ENCODE measurements around the gene PRTFDC1. TPM values are rescaled to one million over a fixed set of nuclear protein-coding genes. Genes with fewer than 3 reads are reported as not detected.

The PRTFDC1 gene
- total RNA-seq, 2 donors from 2014 or later, result 14.5 to 18.3 TPM

DNA sequence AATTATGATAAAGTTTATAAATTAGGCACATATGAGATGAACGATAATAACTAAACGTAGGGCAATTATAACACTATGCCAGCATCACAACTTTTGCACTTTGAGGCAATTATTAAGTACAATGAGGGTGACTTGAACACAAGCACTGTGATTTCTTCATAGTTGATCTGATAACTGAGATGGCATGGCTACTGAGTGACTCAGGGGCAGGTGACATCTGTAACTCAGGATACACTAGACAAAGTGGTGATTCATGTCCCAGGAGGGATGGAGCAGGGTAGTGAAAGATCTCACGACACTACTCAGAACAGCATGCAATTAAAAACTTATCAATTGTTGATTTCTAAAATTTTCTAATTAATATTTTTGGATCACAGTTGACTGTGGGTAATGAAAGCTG lies 130.4 kb downstream of the PRTFDC1 start:
- no peak overlapping the region for H3K27ac ChIP-seq (ENCODE audit: low read depth, low read length)
- Mint-ChIP-seq H3K36me3 (ENCODE audit: low read depth) (no peaks in the 10 kb centered on the region), H3K9me3 (no peaks in the 10 kb centered on the region), H3K27me3 (ENCODE audit: insufficient read depth) (no peaks in the 10 kb centered on the region), H3K4me1 (no peaks in the 10 kb centered on the region), H3K27ac (no peak overlapping the region), H3K4me3 (no peak overlapping the region)
- H3K36me3 ChIP-seq (ENCODE audit: control insufficient read depth, insufficient read depth, low read length), result no peaks in the 10 kb centered on the region
- no peaks in the 10 kb centered on the region for H3K4me1 ChIP-seq (ENCODE audit: control insufficient read depth, insufficient read depth, low read length)
- H3K9ac ChIP-seq (ENCODE audit: extremely low read depth, low read length, poor library complexity, severe bottlenecking), result no peak overlapping the region
- DNase-seq, result no peak
- TF ChIP-seq, protein P1, sequence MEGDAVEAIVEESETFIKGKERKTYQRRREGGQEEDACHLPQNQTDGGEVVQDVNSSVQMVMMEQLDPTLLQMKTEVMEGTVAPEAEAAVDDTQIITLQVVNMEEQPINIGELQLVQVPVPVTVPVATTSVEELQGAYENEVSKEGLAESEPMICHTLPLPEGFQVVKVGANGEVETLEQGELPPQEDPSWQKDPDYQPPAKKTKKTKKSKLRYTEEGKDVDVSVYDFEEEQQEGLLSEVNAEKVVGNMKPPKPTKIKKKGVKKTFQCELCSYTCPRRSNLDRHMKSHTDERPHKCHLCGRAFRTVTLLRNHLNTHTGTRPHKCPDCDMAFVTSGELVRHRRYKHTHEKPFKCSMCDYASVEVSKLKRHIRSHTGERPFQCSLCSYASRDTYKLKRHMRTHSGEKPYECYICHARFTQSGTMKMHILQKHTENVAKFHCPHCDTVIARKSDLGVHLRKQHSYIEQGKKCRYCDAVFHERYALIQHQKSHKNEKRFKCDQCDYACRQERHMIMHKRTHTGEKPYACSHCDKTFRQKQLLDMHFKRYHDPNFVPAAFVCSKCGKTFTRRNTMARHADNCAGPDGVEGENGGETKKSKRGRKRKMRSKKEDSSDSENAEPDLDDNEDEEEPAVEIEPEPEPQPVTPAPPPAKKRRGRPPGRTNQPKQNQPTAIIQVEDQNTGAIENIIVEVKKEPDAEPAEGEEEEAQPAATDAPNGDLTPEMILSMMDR (conservative IDR thresholded peaks at IDR 0.05), result no peak
- H3K27me3 ChIP-seq (ENCODE audit: control insufficient read depth, insufficient read depth, low read length, poor library complexity, severe bottlenecking), result no peaks in the 10 kb centered on the region
- WGBS, 2 experiments (ENCODE audit: insufficient coverage in 1 of 2, insufficient read length in 1 of 2), result 94% methylated on average over 3 of the region's 3 CpGs; no CpG with 5 or more reads in 1 of the 2 experiments
- H3K9me3 ChIP-seq (ENCODE audit: control insufficient read depth, low read length), result no peaks in the 10 kb centered on the region
- no peak overlapping the region for H3K4me3 ChIP-seq (ENCODE audit: low read length)

- Mint-ChIP-seq H3K4me3 (no peak overlapping the region), H3K36me3 (ENCODE audit: low read depth) (no peaks in the 10 kb centered on the region)
- H3K9me3 ChIP-seq (ENCODE audit: control insufficient read depth, low read length), result no peaks in the 10 kb centered on the region
Measured at GRCh38 chr10:24816868-24817396, 135.5 kb downstream of the PRTFDC1 start.

DNA sequence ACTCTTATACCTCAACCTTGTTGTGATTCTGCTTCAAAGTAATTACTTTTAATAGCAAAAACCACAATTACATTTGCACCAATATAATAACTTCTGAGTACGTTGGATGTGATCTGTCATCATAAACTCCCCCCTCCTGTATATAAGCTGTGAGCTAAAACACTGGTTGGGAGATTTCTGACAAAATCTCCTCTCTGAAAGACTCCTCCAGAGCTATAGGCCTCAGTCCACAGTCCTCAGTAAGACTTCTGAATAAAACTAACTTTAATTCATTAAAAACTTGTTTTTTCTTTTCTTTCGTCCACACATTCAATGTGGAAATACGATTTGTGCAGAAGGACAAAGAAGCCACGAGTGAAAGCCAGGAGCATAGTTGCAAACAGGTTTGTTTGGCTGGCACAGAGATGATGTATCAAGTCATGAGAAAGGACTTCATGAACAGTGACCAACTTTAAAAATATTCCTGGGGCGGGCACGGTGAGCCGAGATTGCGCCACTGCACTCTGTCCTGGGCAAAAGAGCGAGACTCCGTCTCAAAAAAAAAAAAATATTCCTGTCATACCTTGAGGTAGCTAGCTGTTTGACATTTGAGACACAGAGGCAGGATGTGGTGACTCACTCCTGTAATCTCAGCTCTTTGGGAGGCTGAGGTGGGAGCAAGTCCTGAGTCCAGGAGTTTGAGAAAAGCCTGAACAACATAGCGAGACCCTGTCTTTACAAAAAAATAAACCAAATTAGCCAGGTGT lies 137.7 kb downstream of the PRTFDC1 start:
- H3K4me1 ChIP-seq (ENCODE audit: control insufficient read depth, insufficient read depth, low read length), result peaks cover 4% of the 10 kb centered on the region
- H3K27me3 ChIP-seq (ENCODE audit: control insufficient read depth, insufficient read depth, low read length, poor library complexity, severe bottlenecking), result no peaks in the 10 kb centered on the region
- H3K36me3 Mint-ChIP-seq (ENCODE audit: low read depth), result no peaks in the 10 kb centered on the region
- no peaks in the 10 kb centered on the region for H3K36me3 ChIP-seq (ENCODE audit: control insufficient read depth, insufficient read depth, low read length)
- H3K9ac ChIP-seq (ENCODE audit: extremely low read depth, low read length, poor library complexity, severe bottlenecking), result no peak overlapping the region
- H3K4me3 Mint-ChIP-seq, result no peak overlapping the region
- no peaks in the 10 kb centered on the region for H3K27me3 Mint-ChIP-seq (ENCODE audit: insufficient read depth)
- H3K27ac Mint-ChIP-seq, result no peak overlapping the region
- H3K9me3 ChIP-seq (ENCODE audit: control insufficient read depth, low read length), result no peaks in the 10 kb centered on the region
- no peaks in the 10 kb centered on the region for H3K9me3 Mint-ChIP-seq
- H3K27ac ChIP-seq (ENCODE audit: low read depth, low read length), result no peak overlapping the region
- peaks cover 5% of the 10 kb centered on the region for H3K4me1 Mint-ChIP-seq
- WGBS, 2 experiments (ENCODE audit: insufficient coverage in 1 of 2, insufficient read length in 1 of 2), result 91 to 92% methylated on average over 6 to 11 of the region's 11 CpGs
- H3K4me3 ChIP-seq (ENCODE audit: low read length), result no peak overlapping the region
- TF ChIP-seq, protein P1 (conservative IDR thresholded peaks at IDR 0.05), result no peak
- DNase-seq, result no peak

More at GRCh38 chr10:24816868-24817396, 135.5 kb downstream of the PRTFDC1 start:
- Histone ChIP-seq H3K9ac (ENCODE audit: extremely low read depth, low read length, poor library complexity, severe bottlenecking) (no peak overlapping the region), H3K4me3 (ENCODE audit: low read length) (no peak overlapping the region), H3K36me3 (ENCODE audit: control insufficient read depth, insufficient read depth, low read length) (no peaks in the 10 kb centered on the region), H3K4me1 (ENCODE audit: control insufficient read depth, insufficient read depth, low read length) (peaks cover 2% of the 10 kb centered on the region), H3K27ac (ENCODE audit: low read depth, low read length) (no peak overlapping the region), H3K27me3 (ENCODE audit: control insufficient read depth, insufficient read depth, low read length, poor library complexity, severe bottlenecking) (no peaks in the 10 kb centered on the region)
- H3K27ac Mint-ChIP-seq, result no peak overlapping the region
- 89 to 97% methylated on average over 6 of the region's 6 CpGs for WGBS, 2 experiments (ENCODE audit: insufficient coverage in 1 of 2, insufficient read length in 1 of 2)
- no peak for DNase-seq
- H3K27me3 Mint-ChIP-seq (ENCODE audit: insufficient read depth), result no peaks in the 10 kb centered on the region
- TF ChIP-seq, protein P1 (conservative IDR thresholded peaks at IDR 0.05), result no peak
- H3K9me3 Mint-ChIP-seq, result no peaks in the 10 kb centered on the region
- peaks cover 2% of the 10 kb centered on the region for H3K4me1 Mint-ChIP-seq

Data from endodermal cell (in vitro differentiated cells).